HepG2 (cell line): Measurements from ENCODE around the gene RAB15. TPM values are rescaled to one million over a fixed set of nuclear protein-coding genes. Genes with fewer than 3 reads are reported as not detected.

Experiments
- ATAC-seq: fragments of 200-7000 bp; cut with Tn5 transposase; 3 replicates; pipeline ENCODE4 v1.9.1; 2020; ENCODE audit warnings: mild to moderate bottlenecking, moderate library complexity
- BruUV-seq: library from RNA; stranded (reverse); fragments of 400-500 nt; replicated peaks from 2 replicates; lab custom pipeline; 2021; lab: Mats Ljungman, UMichigan
- CTCF ChIA-PET: fragments of 300-600 bp; formaldehyde crosslinking; extraction: SDS; loops from one replicate; lab custom pipeline; 2021; ENCODE audit warnings: low total read pairs, inconsistent platforms, low intra/inter-chr PET ratio; lab: Yijun Ruan, JAX
- POLR2A ChIA-PET: fragments of 350-600 bp; sonication (Branson Sonifier 250); formaldehyde crosslinking; loops from one replicate; lab custom pipeline; 2020; ENCODE audit warnings: antibody characterized with exemption, inconsistent platforms; lab: Yijun Ruan, JAX
- DNase-seq: peaks from one replicate; pipeline ENCODE4 v3.0.0-alpha.2; 2015; ENCODE audit warnings: low spot score
- FAIRE-seq: peaks from 3 replicates; lab custom pipeline; 2011; peaks lifted over from hg19 to GRCh38; lab: Jason Lieb, UNC
- H2AFZ ChIP-seq: one replicate; pipeline ENCODE4 v1.6.1; 2011; ENCODE audit warnings: low read length, inconsistent platforms
- H3K27ac ChIP-seq: fragments of 300-600 bp; 3 replicates; pipeline ENCODE4 v1.8.0; 2011; ENCODE audit warnings: mixed run types, mild to moderate bottlenecking, mixed read lengths, low read length, inconsistent platforms; ENCODE audit not compliant: insufficient read depth; ENCODE audit errors: extremely low read length
- H3K27me3 ChIP-seq, 2 experiments: fragments of 200-600 bp in 1 of 2; 2 replicates in 1 of 2; 3 replicates in 1 of 2; pipeline versions ENCODE4 v1.6.0 to v1.8.0; 2011; ENCODE audit warnings: low read length in 2 of 2, mild to moderate bottlenecking in 2 of 2, moderate library complexity in 2 of 2, inconsistent platforms in 1 of 2; ENCODE audit not compliant: insufficient read depth in 2 of 2, control insufficient read depth in 1 of 2
- H3K36me3 ChIP-seq, 2 experiments: fragments of 200-600 bp in 1 of 2; replicated peaks in 1 of 2; 2 replicates in 1 of 2; 3 replicates in 1 of 2; pipeline versions ENCODE4 v1.5.1 to v1.8.0; 2011; ENCODE audit warnings: low read length in 2 of 2, inconsistent platforms in 1 of 2; ENCODE audit not compliant: insufficient read depth in 2 of 2, control insufficient read depth in 1 of 2
- H3K4me1 ChIP-seq: 2 replicates; pipeline ENCODE4 v1.5.1; 2012; ENCODE audit warnings: low read length, inconsistent platforms; ENCODE audit not compliant: insufficient read depth
- H3K4me2 ChIP-seq: 2 replicates; pipeline ENCODE4 v1.6.0; 2011; ENCODE audit warnings: low read depth, low read length, inconsistent platforms
- H3K4me3 ChIP-seq, 3 experiments: fragments of 200-600 bp in 1 of 3; sonication (generic), shearing (Covaris generic) in 1 of 3; replicated peaks in 1 of 3; 2 replicates each; pipeline ENCODE4 v1.5.1; 2011 to 2016; ENCODE audit warnings: low read length in 3 of 3, inconsistent platforms in 2 of 3, low read depth in 2 of 3, mild to moderate bottlenecking in 2 of 3, control low read depth in 1 of 3, mixed read lengths in 1 of 3; ENCODE audit not compliant: insufficient read depth in 1 of 3
- H3K79me2 ChIP-seq: one replicate; pipeline ENCODE4 v1.6.1; 2011; ENCODE audit warnings: low read length, inconsistent platforms; ENCODE audit not compliant: insufficient read depth
- H3K9ac ChIP-seq: 2 replicates; pipeline ENCODE4 v1.6.0; 2011; ENCODE audit warnings: mild to moderate bottlenecking, low read depth, low read length, inconsistent platforms; ENCODE audit not compliant: insufficient read depth
- H3K9me3 ChIP-seq: 2 replicates; pipeline ENCODE4 v1.5.1; 2012; ENCODE audit warnings: mild to moderate bottlenecking, low read length
- H4K20me1 ChIP-seq: 2 replicates; pipeline ENCODE4 v1.6.0; 2011; ENCODE audit warnings: inconsistent platforms, mild to moderate bottlenecking, low read length, moderate library complexity; ENCODE audit not compliant: insufficient read depth
- EP300 ChIP-seq, 3 experiments: sonication (generic) in 1 of 3; formaldehyde crosslinking in 1 of 3; IDR thresholded peaks; 2 replicates each; pipeline versions ENCODE4 v1.5.1 to v1.6.1; 2011 to 2020; ENCODE audit warnings: low read depth in 2 of 3, low read length in 2 of 3, borderline replicate concordance in 1 of 3, improper control_type of control experiment in 1 of 3, mild to moderate bottlenecking in 1 of 3, missing genetic modification reagents in 1 of 3, moderate library complexity in 1 of 3
- FOXO1 ChIP-seq: sonication (generic); formaldehyde crosslinking; IDR thresholded peaks from 2 replicates; pipeline ENCODE4 v1.4.0; 2020; ENCODE audit warnings: missing genetic modification reagents
- KDM5B ChIP-seq: sonication (generic); formaldehyde crosslinking; IDR thresholded peaks from 2 replicates; pipeline ENCODE4 v1.4.0; 2020; ENCODE audit warnings: missing genetic modification reagents, mild to moderate bottlenecking, borderline replicate concordance
- NFE2L1 ChIP-seq: sonication (generic); formaldehyde crosslinking; IDR thresholded peaks from 2 replicates; pipeline ENCODE4 v1.4.0; 2020; ENCODE audit warnings: missing genetic modification reagents, mild to moderate bottlenecking, borderline replicate concordance
- NKX3-1 ChIP-seq: sonication (generic); formaldehyde crosslinking; IDR thresholded peaks from 2 replicates; pipeline ENCODE4 v1.5.0; 2020; ENCODE audit warnings: missing genetic modification reagents
- PAX8 ChIP-seq: sonication (generic); formaldehyde crosslinking; IDR thresholded peaks from 2 replicates; pipeline ENCODE4 v1.8.0; 2022; ENCODE audit warnings: mild to moderate bottlenecking, missing genetic modification reagents, borderline replicate concordance
- RXRA ChIP-seq: sonication (generic); formaldehyde crosslinking; IDR thresholded peaks from 2 replicates; pipeline ENCODE4 v1.5.1; 2020; ENCODE audit warnings: missing genetic modification reagents
- SALL1 ChIP-seq: sonication (generic); formaldehyde crosslinking; IDR thresholded peaks from 2 replicates; pipeline ENCODE4 v1.8.0; 2022; ENCODE audit warnings: mild to moderate bottlenecking, missing genetic modification reagents
- SIN3A ChIP-seq: IDR thresholded peaks from 2 replicates; pipeline ENCODE4 v1.6.1; 2011; ENCODE audit warnings: low read depth, mild to moderate bottlenecking, control low read depth, low read length, borderline replicate concordance
- SMAD3 ChIP-seq: sonication (generic); formaldehyde crosslinking; IDR thresholded peaks from 2 replicates; pipeline ENCODE4 v1.4.0; 2020; ENCODE audit warnings: missing genetic modification reagents
- SP2 ChIP-seq: sonication (generic); formaldehyde crosslinking; IDR thresholded peaks from 2 replicates; pipeline ENCODE4 v1.5.1; 2020; ENCODE audit warnings: mild to moderate bottlenecking, missing genetic modification reagents
- SSRP1 ChIP-seq: IDR thresholded peaks from 2 replicates; pipeline ENCODE4 v1.6.1; 2016; ENCODE audit warnings: control low read depth
- TGIF2 ChIP-seq: IDR thresholded peaks from 2 replicates; pipeline ENCODE4 v1.6.1; 2016; ENCODE audit warnings: control low read depth, missing compliant biosample characterization
- ZFP62 ChIP-seq: sonication (generic); formaldehyde crosslinking; IDR thresholded peaks from 2 replicates; pipeline ENCODE4 v1.4.0; 2020; ENCODE audit warnings: missing genetic modification reagents
- ZFX ChIP-seq: sonication (generic); formaldehyde crosslinking; IDR thresholded peaks from 2 replicates; pipeline ENCODE4 v1.4.0; 2020; ENCODE audit warnings: mild to moderate bottlenecking, low read depth, missing genetic modification reagents, moderate library complexity
- ZNF530 ChIP-seq: sonication (generic); formaldehyde crosslinking; IDR thresholded peaks from 2 replicates; pipeline ENCODE4 v1.5.0; 2020; ENCODE audit warnings: low read depth, mild to moderate bottlenecking, missing genetic modification reagents
- ZNF660 ChIP-seq: sonication (generic); formaldehyde crosslinking; IDR thresholded peaks from 2 replicates; pipeline ENCODE4 v1.5.1; 2020; ENCODE audit warnings: mild to moderate bottlenecking, low read depth, missing genetic modification reagents, borderline replicate concordance
- ZNF678 ChIP-seq: sonication (generic); formaldehyde crosslinking; IDR thresholded peaks from 2 replicates; pipeline ENCODE4 v1.4.0; 2020; ENCODE audit warnings: mild to moderate bottlenecking, missing genetic modification reagents
- WGBS: methylation state at CpG from one replicate; pipeline ENCODE4 v1.1.6; 2017; ENCODE audit warnings: low lambda C conversion rate; 5-methylcytosine and 5-hydroxymethylcytosine counted together
- in situ Hi-C: cut with HindIII; loops from 2 replicates; pipeline ENCODE4 v1.10.0; 2017; ENCODE audit warnings: low pct_unique_long_range_greater_than_20kb; ENCODE audit not compliant: extremely low pct_ligation_motif_present
- intact Hi-C: fragments of 100-400 bp; cut with micrococcal nuclease; formaldehyde crosslinking; loops from one replicate; pipeline ENCODE4 v1.10.0; 2022; ENCODE audit not compliant: unreplicated experiment
- polyA plus RNA-seq, 8 experiments: library from polyadenylated mRNA; depleted of rRNA in 3 of 8; stranded (reverse) in 7 of 8; unstranded in 1 of 8; fragments of >200 nt; fragmentation: Illumina TruSeq in 4 of 8; extraction: Trizol in 4 of 8; gene quantifications; 2 replicates each; pipeline versions ENCODE4 v1.2.1 to v1.2.3, GENCODE V29; 2011 to 2016; ENCODE audit warnings: low read depth in 4 of 8, missing spikeins in 1 of 8, mixed read lengths in 1 of 8; ENCODE audit not compliant: insufficient read depth in 1 of 8
- total RNA-seq, 5 experiments: library from RNA; depleted of rRNA; stranded (reverse); fragments of >200 nt; fragmentation: Illumina TruSeq; extraction: Trizol; gene quantifications; 2 replicates each; pipeline ENCODE4 v1.2.3, GENCODE V29; 2016; ENCODE audit warnings: low read depth in 1 of 5
- TF ChIP-seq, protein P1 (sequence below): sonication (generic); formaldehyde crosslinking; IDR thresholded peaks from 2 replicates; pipeline ENCODE4 v1.4.0; 2020; ENCODE audit warnings: mild to moderate bottlenecking, missing genetic modification reagents
- TF ChIP-seq, protein P2 (sequence below): sonication (generic); formaldehyde crosslinking; IDR thresholded peaks from 2 replicates; pipeline ENCODE4 v1.5.1; 2020; ENCODE audit warnings: missing genetic modification reagents, mild to moderate bottlenecking, borderline replicate concordance

Gene RAB15
- total and polyA plus RNA-seq, 2 of the 13 experiments (the other 11 are each of a cell fraction or from before 2014, with no cell fraction given) = 7.4 to 18.5 TPM

- Histone ChIP-seq H3K27me3 (no peaks in the 10 kb centered on the region), H3K4me3 (peak overlapping the region; percentile 63 to 86 (median 83)), H3K9ac (peak overlapping the region; percentile 85), H3K4me1 (peaks cover 55% of the 10 kb centered on the region), H3K9me3 (no peaks in the 10 kb centered on the region), H3K36me3 (no peaks in the 10 kb centered on the region; a peak in 1 of 5 replicates), H2AFZ (no peak overlapping the region), H4K20me1 (no peaks in the 10 kb centered on the region), H3K27ac (peak overlapping the region; percentile 88), H3K79me2 (peaks cover 48% of the 10 kb centered on the region), H3K4me2 (peak overlapping the region; percentile 88)
- ChIA-PET POLR2A (interaction anchor here (0.7 to 2.6 kb wide), 14 partner anchors 9 to 116 kb away, joined by 3 to 54 read pairs (median 9); partner anchors contain the start of genes CHURC1 and GPX2), CTCF (interaction anchor here (1.3 kb wide), 1 partner anchor 32 kb away, joined by 12 read pairs; no protein-coding TSS in a partner anchor)
- BruUV-seq = no TSS peak
- no peak for DNase-seq
- in situ Hi-C loops (loop anchor here (10.0 kb wide), 1 partner anchor 163 kb away; no protein-coding TSS in a partner anchor), intact Hi-C loops (loop anchor here (2.0 to 5.0 kb wide), 2 partner anchors 73 to 115 kb away; partner anchors contain the start of genes CHURC1 and MAX)
- FAIRE-seq = no peak
- under 1% methylated on average over 8 of the region's 8 CpGs for WGBS
- peak; percentile 86 for ATAC-seq
- TF ChIP-seq TGIF2 (CRISPR knock-in tag) = peak; percentile 13; the same call in 1 of the 2 replicates
- peak; percentile 17; the same call in 1 of the 2 replicates for TF ChIP-seq SSRP1 (CRISPR knock-in tag)
- TF ChIP-seq PAX8 (CRISPR knock-in tag) = no peak
- TF ChIP-seq SP2 = no peak
- TF ChIP-seq SMAD3 (CRISPR knock-in tag) = 0 out of 2 replicates have a peak, but pooled peaks have one; percentile 9
- TF ChIP-seq ZFP62 (CRISPR knock-in tag) = no peak
- TF ChIP-seq KDM5B (CRISPR knock-in tag) = 0 out of 2 replicates have a peak, but pooled peaks have one; percentile 5
- no peak for TF ChIP-seq SALL1
- TF ChIP-seq ZNF660 = no peak
- TF ChIP-seq, protein P1, sequence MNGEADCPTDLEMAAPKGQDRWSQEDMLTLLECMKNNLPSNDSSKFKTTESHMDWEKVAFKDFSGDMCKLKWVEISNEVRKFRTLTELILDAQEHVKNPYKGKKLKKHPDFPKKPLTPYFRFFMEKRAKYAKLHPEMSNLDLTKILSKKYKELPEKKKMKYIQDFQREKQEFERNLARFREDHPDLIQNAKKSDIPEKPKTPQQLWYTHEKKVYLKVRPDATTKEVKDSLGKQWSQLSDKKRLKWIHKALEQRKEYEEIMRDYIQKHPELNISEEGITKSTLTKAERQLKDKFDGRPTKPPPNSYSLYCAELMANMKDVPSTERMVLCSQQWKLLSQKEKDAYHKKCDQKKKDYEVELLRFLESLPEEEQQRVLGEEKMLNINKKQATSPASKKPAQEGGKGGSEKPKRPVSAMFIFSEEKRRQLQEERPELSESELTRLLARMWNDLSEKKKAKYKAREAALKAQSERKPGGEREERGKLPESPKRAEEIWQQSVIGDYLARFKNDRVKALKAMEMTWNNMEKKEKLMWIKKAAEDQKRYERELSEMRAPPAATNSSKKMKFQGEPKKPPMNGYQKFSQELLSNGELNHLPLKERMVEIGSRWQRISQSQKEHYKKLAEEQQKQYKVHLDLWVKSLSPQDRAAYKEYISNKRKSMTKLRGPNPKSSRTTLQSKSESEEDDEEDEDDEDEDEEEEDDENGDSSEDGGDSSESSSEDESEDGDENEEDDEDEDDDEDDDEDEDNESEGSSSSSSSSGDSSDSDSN (CRISPR knock-in tag) = 0 out of 2 replicates have a peak, but pooled peaks have one; percentile 14
- TF ChIP-seq RXRA = 0 out of 2 replicates have a peak, but pooled peaks have one; percentile 2
- peak; percentile 47; the same call in 1 of the 2 replicates for TF ChIP-seq ZFX (CRISPR knock-in tag)
- 0 out of 2 replicates have a peak, but pooled peaks have one; percentile 24 for TF ChIP-seq SIN3A
- TF ChIP-seq ZNF678 (CRISPR knock-in tag) = 0 out of 2 replicates have a peak, but pooled peaks have one; percentile 22
- TF ChIP-seq NKX3-1 (CRISPR knock-in tag) = peak; percentile 74
- TF ChIP-seq, protein P2, sequence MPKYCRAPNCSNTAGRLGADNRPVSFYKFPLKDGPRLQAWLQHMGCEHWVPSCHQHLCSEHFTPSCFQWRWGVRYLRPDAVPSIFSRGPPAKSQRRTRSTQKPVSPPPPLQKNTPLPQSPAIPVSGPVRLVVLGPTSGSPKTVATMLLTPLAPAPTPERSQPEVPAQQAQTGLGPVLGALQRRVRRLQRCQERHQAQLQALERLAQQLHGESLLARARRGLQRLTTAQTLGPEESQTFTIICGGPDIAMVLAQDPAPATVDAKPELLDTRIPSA (CRISPR knock-in tag) = 0 out of 2 replicates have a peak, but pooled peaks have one; percentile 4
- 0 out of 2 replicates have a peak, but pooled peaks have one; percentile 1 for TF ChIP-seq FOXO1 (CRISPR knock-in tag)
- TF ChIP-seq ZNF530 (CRISPR knock-in tag) = no peak
- TF ChIP-seq EP300 (IDR thresholded peaks at IDR 0.05; ENCODE audit: low read depth in 2 of 2, low read length in 2 of 2) = 0 out of 4 replicates have a peak, but pooled peaks of 1 of the 2 experiments have one; percentile 2
- TF ChIP-seq EP300 (CRISPR knock-in tag; IDR thresholded peaks at IDR 0.05; ENCODE audit: borderline replicate concordance) = no peak; the same call in 1 of the 2 replicates
- 0 out of 2 replicates have a peak, but pooled peaks have one; percentile 10 for TF ChIP-seq NFE2L1 (CRISPR knock-in tag)
Measured at GRCh38 chr14:64987438-64987767, 15.3 kb upstream of the RAB15 start.
